ENCODE measurements around the gene GK2.

Gene GK2

DNA sequence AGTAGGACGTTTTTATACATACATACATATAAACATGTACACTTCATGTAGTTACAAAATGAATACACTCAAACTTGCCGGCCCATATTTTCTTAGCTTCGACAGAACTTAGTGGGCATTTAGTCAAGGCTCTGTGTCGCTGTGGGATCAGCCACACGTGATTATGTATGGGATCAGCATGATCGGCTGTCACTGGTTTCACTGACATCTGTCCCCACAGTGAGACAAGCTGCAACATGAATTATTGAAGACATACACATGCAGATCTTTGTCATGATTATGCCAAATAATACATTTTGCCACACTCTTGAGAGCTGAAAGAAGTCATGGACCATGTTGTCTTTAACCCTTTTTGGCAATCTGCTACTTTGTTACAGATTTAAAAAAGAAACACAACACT, 44.0 kb downstream of the GK2 start:
- TF ChIP-seq, protein P1, sequence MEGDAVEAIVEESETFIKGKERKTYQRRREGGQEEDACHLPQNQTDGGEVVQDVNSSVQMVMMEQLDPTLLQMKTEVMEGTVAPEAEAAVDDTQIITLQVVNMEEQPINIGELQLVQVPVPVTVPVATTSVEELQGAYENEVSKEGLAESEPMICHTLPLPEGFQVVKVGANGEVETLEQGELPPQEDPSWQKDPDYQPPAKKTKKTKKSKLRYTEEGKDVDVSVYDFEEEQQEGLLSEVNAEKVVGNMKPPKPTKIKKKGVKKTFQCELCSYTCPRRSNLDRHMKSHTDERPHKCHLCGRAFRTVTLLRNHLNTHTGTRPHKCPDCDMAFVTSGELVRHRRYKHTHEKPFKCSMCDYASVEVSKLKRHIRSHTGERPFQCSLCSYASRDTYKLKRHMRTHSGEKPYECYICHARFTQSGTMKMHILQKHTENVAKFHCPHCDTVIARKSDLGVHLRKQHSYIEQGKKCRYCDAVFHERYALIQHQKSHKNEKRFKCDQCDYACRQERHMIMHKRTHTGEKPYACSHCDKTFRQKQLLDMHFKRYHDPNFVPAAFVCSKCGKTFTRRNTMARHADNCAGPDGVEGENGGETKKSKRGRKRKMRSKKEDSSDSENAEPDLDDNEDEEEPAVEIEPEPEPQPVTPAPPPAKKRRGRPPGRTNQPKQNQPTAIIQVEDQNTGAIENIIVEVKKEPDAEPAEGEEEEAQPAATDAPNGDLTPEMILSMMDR (conservative IDR thresholded peaks at IDR 0.05; ENCODE audit: low read depth, low read length), result no peak
- no peak overlapping the region for H3K4me3 ChIP-seq (ENCODE audit: low read length)
- DNase-seq (ENCODE audit: low read depth), result no peak

DNA sequence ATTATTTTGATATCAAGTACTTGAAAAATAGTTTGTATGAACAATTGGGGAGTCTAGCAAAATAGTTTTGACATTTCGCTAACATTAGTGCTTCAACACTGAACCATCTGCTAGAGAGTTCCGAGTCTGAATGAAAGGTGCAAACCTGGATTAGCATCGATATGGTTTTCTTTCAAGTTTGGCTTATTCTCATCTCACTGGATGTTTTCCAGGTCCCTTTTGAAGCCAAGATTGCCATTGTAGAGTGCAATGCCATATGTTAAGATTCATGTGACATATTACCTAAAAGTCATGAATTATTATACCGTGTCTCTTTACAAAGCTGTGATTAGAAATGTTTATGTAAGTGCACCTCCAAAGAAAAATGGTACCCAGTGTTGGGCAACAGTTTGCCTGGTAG, 45.4 kb downstream of the GK2 start:
- TF ChIP-seq, protein P1 (conservative IDR thresholded peaks at IDR 0.05; ENCODE audit: low read depth, low read length), result no peak
- DNase-seq (ENCODE audit: low read depth), result no peak
- H3K4me3 ChIP-seq (ENCODE audit: low read length), result no peak overlapping the region

DNA sequence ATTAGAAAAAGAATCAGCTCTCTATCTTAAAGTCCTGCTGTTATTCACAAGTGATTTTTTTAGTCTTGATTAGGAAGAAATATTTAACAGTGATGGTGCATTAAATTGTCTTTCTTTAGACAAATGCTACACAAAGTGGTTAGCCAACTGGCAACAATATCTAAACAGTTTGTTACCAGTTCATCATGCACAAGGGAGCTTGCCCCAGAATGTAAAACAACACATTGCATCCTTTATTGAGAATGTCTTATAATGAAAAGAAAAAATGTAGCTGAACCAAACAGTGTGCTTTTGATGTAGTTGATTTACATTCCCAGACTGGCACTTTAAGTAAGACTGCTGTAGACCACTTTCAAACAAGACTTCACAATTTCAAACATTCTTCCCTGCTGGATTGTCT, 48.0 kb downstream of the GK2 start:
- TF ChIP-seq, protein P1 (conservative IDR thresholded peaks at IDR 0.05; ENCODE audit: low read depth, low read length), result no peak
- DNase-seq (ENCODE audit: low read depth), result no peak
- H3K4me3 ChIP-seq (ENCODE audit: low read length), result no peak overlapping the region

DNA sequence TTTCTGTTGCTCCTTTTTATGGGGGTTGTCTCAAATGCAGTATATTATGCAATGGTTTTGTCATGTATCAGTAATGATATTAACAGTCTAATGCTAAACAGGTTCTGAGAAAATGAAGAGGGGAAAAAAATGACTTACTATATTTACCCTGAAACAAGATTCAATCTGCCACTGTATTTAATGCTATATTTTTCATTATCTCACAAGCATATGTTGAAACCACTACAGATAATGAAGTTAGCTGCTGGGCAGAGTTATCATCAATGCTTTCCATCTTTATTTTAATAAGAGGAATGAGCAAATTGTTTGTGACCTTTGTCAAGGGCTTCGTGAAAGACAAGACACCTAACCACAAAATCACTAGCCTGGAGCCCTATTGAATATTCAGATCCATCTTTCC, 49.6 kb downstream of the GK2 start:
- TF ChIP-seq, protein P1 (conservative IDR thresholded peaks at IDR 0.05; ENCODE audit: low read depth, low read length), result no peak
- DNase-seq (ENCODE audit: low read depth), result no peak
- H3K4me3 ChIP-seq (ENCODE audit: low read length), result no peak overlapping the region

DNA sequence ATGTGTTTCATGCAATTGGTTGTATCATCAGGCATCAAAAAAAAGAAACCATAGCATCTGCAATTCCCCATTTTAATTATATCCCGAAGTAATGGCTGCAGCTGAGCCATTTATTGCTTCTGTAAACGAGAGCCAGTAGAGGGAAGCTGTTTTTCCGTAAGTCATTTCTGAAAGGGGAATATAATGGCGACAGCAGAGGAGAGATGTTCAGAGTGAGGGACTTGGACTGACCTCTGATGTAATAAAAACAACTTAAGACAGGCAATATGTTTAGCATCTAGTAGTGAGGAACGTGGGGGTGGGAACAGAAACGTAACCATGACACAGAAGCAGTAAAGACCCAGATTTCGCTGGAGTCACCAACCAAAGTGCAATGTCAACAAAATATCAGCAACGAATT, 50.7 kb downstream of the GK2 start:
- no peak overlapping the region for H3K4me3 ChIP-seq (ENCODE audit: low read length)
- TF ChIP-seq, protein P1 (conservative IDR thresholded peaks at IDR 0.05; ENCODE audit: low read depth, low read length), result no peak
- DNase-seq (ENCODE audit: low read depth), result no peak
